HCT116 (cell line): ENCODE results near the gene ANO6. TPM values are rescaled to one million over a fixed set of nuclear protein-coding genes. Genes with fewer than 3 reads are reported as not detected.

Source experiments
- ATAC-seq: fragments of 200-7000 bp; cut with Tn5 transposase; 2 replicates; pipeline ENCODE4 v1.9.1; 2020; ENCODE audit warnings: mild to moderate bottlenecking, moderate library complexity
- BruUV-seq: library from RNA; stranded (reverse); fragments of 400-500 nt; replicated peaks from 2 replicates; lab custom pipeline; 2021; lab: Mats Ljungman, UMichigan
- CTCF ChIA-PET: fragments of 300-600 bp; sonication (Branson Sonifier 250); formaldehyde crosslinking; loops from one replicate; lab custom pipeline; 2021; ENCODE audit warnings: antibody characterized with exemption; lab: Charles Lee
- POLR2A ChIA-PET: fragments of 300-600, 350-600 bp; sonication (Branson Sonifier 250); formaldehyde crosslinking; loops from one replicate; lab custom pipeline; 2021; ENCODE audit warnings: antibody characterized with exemption; lab: Charles Lee
- RAD21 ChIA-PET, 2 experiments: fragments of 300-600 bp; sonication (Branson Sonifier 250); formaldehyde crosslinking; loops; one replicate each; lab custom pipeline; 2023; ENCODE audit warnings: low total read pairs in 2 of 2; ENCODE audit not compliant: uncharacterized antibody in 2 of 2, unreplicated experiment in 2 of 2, low non-redundant PET in 1 of 2; lab: Charles Lee
- DNase-seq: peaks from one replicate; pipeline ENCODE4 v3.0.0-alpha.2; 2010; ENCODE audit warnings: low read depth, low spot score
- H2AFZ ChIP-seq: fragments of 200-600 bp; shearing (Covaris generic), sonication (generic); 2 replicates; pipeline ENCODE4 v1.6.1; 2017; ENCODE audit warnings: low read depth, mixed run types, mixed read lengths, antibody characterized with exemption, low read length; ENCODE audit not compliant: poor library complexity, severe bottlenecking
- H3K27ac ChIP-seq: 2 replicates; pipeline ENCODE4 v1.5.1; 2012; ENCODE audit warnings: low read depth, low read length
- H3K27me3 ChIP-seq: fragments of 200-600 bp; sonication (generic); 2 replicates; pipeline ENCODE4 v1.6.1; 2016; ENCODE audit warnings: mixed run types, low read length, mixed read lengths; ENCODE audit not compliant: insufficient read depth
- H3K36me3 ChIP-seq, 2 experiments: fragments of 200-500 bp in 1 of 2; fragments of 200-600 bp in 1 of 2; sonication (Bioruptor generic) in 1 of 2; sonication (generic) in 1 of 2; 2 replicates each; pipeline versions ENCODE4 v1.5.1 to v1.6.1; 2014 to 2016; ENCODE audit warnings: low read length in 2 of 2, inconsistent platforms in 1 of 2, mixed read lengths in 1 of 2, mixed run types in 1 of 2; ENCODE audit not compliant: insufficient read depth in 2 of 2, control insufficient read depth in 1 of 2
- H3K4me1 ChIP-seq, 2 experiments: fragments of 200-600 bp in 1 of 2; sonication (generic) in 1 of 2; 2 replicates each; pipeline versions ENCODE4 v1.5.1 to v1.6.1; 2012 to 2017; ENCODE audit warnings: low read length in 2 of 2, inconsistent platforms in 1 of 2, mild to moderate bottlenecking in 1 of 2, mixed read lengths in 1 of 2, mixed run types in 1 of 2, moderate library complexity in 1 of 2; ENCODE audit not compliant: insufficient read depth in 2 of 2, control insufficient read depth in 1 of 2
- H3K4me2 ChIP-seq: fragments of 200-600 bp; sonication (generic); 2 replicates; pipeline ENCODE4 v1.6.1; 2017; ENCODE audit warnings: mixed run types, low read length, mixed read lengths
- H3K4me3 ChIP-seq, 2 experiments: fragments of 200-600 bp in 1 of 2; sonication (generic) in 1 of 2; replicated peaks in 1 of 2; 2 replicates each; pipeline ENCODE4 v1.5.1; 2011 to 2016; ENCODE audit warnings: low read length in 2 of 2, control low read depth in 1 of 2, low read depth in 1 of 2, mild to moderate bottlenecking in 1 of 2, mixed read lengths in 1 of 2, mixed run types in 1 of 2
- H3K79me2 ChIP-seq: fragments of 200-600 bp; sonication (generic); 2 replicates; pipeline ENCODE4 v1.6.1; 2017; ENCODE audit warnings: mild to moderate bottlenecking, mixed run types, low read length, moderate library complexity, mixed read lengths; ENCODE audit not compliant: insufficient read depth
- H3K9ac ChIP-seq: fragments of 200-600 bp; sonication (generic); 2 replicates; pipeline ENCODE4 v1.6.1; 2016; ENCODE audit warnings: low read length, mixed read lengths
- H3K9me2 ChIP-seq: fragments of 200-600 bp; sonication (generic), shearing (Covaris generic); 2 replicates; pipeline ENCODE4 v1.6.1; 2017; ENCODE audit warnings: mixed run types, mild to moderate bottlenecking, moderate library complexity; ENCODE audit not compliant: insufficient read depth
- H3K9me3 ChIP-seq, 2 experiments: fragments of 200-500 bp in 1 of 2; fragments of 200-600 bp in 1 of 2; sonication (Bioruptor generic) in 1 of 2; sonication (generic) in 1 of 2; 2 replicates each; pipeline ENCODE4 v1.6.1; 2014 to 2017; ENCODE audit warnings: low read length in 2 of 2, mixed read lengths in 2 of 2, inconsistent platforms in 1 of 2, low read depth in 1 of 2, mild to moderate bottlenecking in 1 of 2, mixed run types in 1 of 2, moderate library complexity in 1 of 2; ENCODE audit not compliant: control insufficient read depth in 1 of 2, insufficient read depth in 1 of 2
- H4K20me1 ChIP-seq: fragments of 200-600 bp; sonication (generic), shearing (Covaris generic); 2 replicates; pipeline ENCODE4 v1.6.1; 2017; ENCODE audit warnings: mixed run types, mild to moderate bottlenecking, moderate library complexity; ENCODE audit not compliant: insufficient read depth
- CBX3 ChIP-seq: IDR thresholded peaks from 2 replicates; pipeline ENCODE4 v1.6.1; 2012; ENCODE audit warnings: low read depth
- CEBPB ChIP-seq: IDR thresholded peaks from 2 replicates; pipeline ENCODE4 v1.6.1; 2012; ENCODE audit warnings: low read depth
- EZH2phosphoT487 ChIP-seq: fragments of 200-600 bp; IDR thresholded peaks from 2 replicates; pipeline ENCODE4 v1.6.1; 2018; ENCODE audit warnings: antibody characterized with exemption, borderline replicate concordance
- FOSL1 ChIP-seq: IDR thresholded peaks from 2 replicates; pipeline ENCODE4 v1.6.1; 2012; ENCODE audit warnings: low read depth
- JUND ChIP-seq: IDR thresholded peaks from 2 replicates; pipeline ENCODE4 v1.6.1; 2012
- MAX ChIP-seq: IDR thresholded peaks from 2 replicates; pipeline ENCODE4 v1.6.1; 2012
- POLR2AphosphoS5 ChIP-seq: IDR thresholded peaks from 2 replicates; pipeline ENCODE4 v1.6.1; 2011; ENCODE audit warnings: mild to moderate bottlenecking, low read depth, low read length, moderate library complexity
- RAD21 ChIP-seq: IDR thresholded peaks from 2 replicates; pipeline ENCODE4 v1.6.1; 2012; ENCODE audit warnings: low read depth, mild to moderate bottlenecking
- SIN3A ChIP-seq: IDR thresholded peaks from 2 replicates; pipeline ENCODE4 v1.6.1; 2012; ENCODE audit warnings: low read depth
- SP1 ChIP-seq: IDR thresholded peaks from 2 replicates; pipeline ENCODE4 v1.6.1; 2012; ENCODE audit warnings: low read depth
- YY1 ChIP-seq: IDR thresholded peaks from 2 replicates; pipeline ENCODE4 v1.6.1; 2011; ENCODE audit warnings: low read length, low read depth, moderate library complexity, mild to moderate bottlenecking; ENCODE audit not compliant: insufficient replicate concordance; ENCODE audit errors: extremely low read depth
- ZFX ChIP-seq: fragments of 450-650 bp; IDR thresholded peaks from 2 replicates; pipeline ENCODE4 v1.6.1; 2017
- ZNF274 ChIP-seq: fragments of 200-500 bp; sonication (Bioruptor generic); IDR thresholded peaks from 2 replicates; pipeline ENCODE4 v1.6.1; 2014; ENCODE audit warnings: mild to moderate bottlenecking, low read depth, low read length, inconsistent platforms
- intact Hi-C: fragments of 100-400 bp; cut with micrococcal nuclease; formaldehyde crosslinking; loops from 2 replicates; pipeline ENCODE4 v1.10.0; 2022
- total RNA-seq: library from RNA; stranded (reverse); gene quantifications from one replicate; pipeline ENCODE4 v1.2.1, GENCODE V29; 2021; ENCODE audit not compliant: unreplicated experiment
- TF ChIP-seq, protein P1 (sequence below): IDR thresholded peaks from 2 replicates; pipeline ENCODE4 v1.6.1; 2011; ENCODE audit warnings: mild to moderate bottlenecking, low read length, moderate library complexity; ENCODE audit not compliant: insufficient replicate concordance; ENCODE audit errors: extremely low read depth
- TF ChIP-seq, protein P2 (sequence below): IDR thresholded peaks from 2 replicates; pipeline ENCODE4 v1.6.1; 2012

Gene ANO6
- total RNA-seq, 1 experiment from 2014 or later: 36.7 TPM

- H4K20me1 ChIP-seq: no peaks in the 10 kb centered on the region
Measured at GRCh38 chr12:45248095-45248494, 32.2 kb downstream of the ANO6 start.

More at GRCh38 chr12:45248095-45248494, 32.2 kb downstream of the ANO6 start:
- intact Hi-C loops: no loop called here
- peaks cover 54% of the 10 kb centered on the region for H3K79me2 ChIP-seq
- TF ChIP-seq EZH2phosphoT487 (no peak), SP1 (no peak), RAD21 (no peak), ZNF274 (no peak), YY1 (no peak), POLR2AphosphoS5 (no peak), CEBPB (no peak), FOSL1 (no peak), JUND (no peak), ZFX (no peak), CBX3 (no peak), SIN3A (no peak), MAX (no peak)
- TF ChIP-seq, protein P1, sequence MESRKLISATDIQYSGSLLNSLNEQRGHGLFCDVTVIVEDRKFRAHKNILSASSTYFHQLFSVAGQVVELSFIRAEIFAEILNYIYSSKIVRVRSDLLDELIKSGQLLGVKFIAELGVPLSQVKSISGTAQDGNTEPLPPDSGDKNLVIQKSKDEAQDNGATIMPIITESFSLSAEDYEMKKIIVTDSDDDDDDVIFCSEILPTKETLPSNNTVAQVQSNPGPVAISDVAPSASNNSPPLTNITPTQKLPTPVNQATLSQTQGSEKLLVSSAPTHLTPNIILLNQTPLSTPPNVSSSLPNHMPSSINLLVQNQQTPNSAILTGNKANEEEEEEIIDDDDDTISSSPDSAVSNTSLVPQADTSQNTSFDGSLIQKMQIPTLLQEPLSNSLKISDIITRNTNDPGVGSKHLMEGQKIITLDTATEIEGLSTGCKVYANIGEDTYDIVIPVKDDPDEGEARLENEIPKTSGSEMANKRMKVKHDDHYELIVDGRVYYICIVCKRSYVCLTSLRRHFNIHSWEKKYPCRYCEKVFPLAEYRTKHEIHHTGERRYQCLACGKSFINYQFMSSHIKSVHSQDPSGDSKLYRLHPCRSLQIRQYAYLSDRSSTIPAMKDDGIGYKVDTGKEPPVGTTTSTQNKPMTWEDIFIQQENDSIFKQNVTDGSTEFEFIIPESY: no peak
- TF ChIP-seq, protein P2, sequence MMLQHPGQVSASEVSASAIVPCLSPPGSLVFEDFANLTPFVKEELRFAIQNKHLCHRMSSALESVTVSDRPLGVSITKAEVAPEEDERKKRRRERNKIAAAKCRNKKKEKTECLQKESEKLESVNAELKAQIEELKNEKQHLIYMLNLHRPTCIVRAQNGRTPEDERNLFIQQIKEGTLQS: no peak
- H3K9ac ChIP-seq: no peak overlapping the region
- ATAC-seq: no peak
- no peak for DNase-seq
- no peaks in the 10 kb centered on the region for H3K9me3 ChIP-seq
- no TSS peak for BruUV-seq
- no peaks in the 10 kb centered on the region for H3K36me3 ChIP-seq
- no peak overlapping the region for H3K4me2 ChIP-seq
- ChIA-PET RAD21 (no interaction called here), POLR2A (no interaction called here), CTCF (no interaction called here)
- H2AFZ ChIP-seq: no peak overlapping the region
- no peak overlapping the region for H3K4me3 ChIP-seq
- H3K27ac ChIP-seq: no peak overlapping the region
- no peaks in the 10 kb centered on the region for H3K27me3 ChIP-seq
- no peaks in the 10 kb centered on the region for H3K9me2 ChIP-seq
- H3K4me1 ChIP-seq: no peaks in the 10 kb centered on the region
